ENCODE data around the gene RUSC1.
"Not testable (repeated sequence)": the region's sequence is repeated elsewhere in the genome, so short reads cannot be mapped to it uniquely, and the experiment has no call there.

RUSC1 gene

GRCh38 chr1:155285631-155286044 lies 35.1 kb upstream of the RUSC1 start:
- no peaks in the 10 kb centered on the region for H3K9me3 Mint-ChIP-seq
- no peaks in the 10 kb centered on the region for H3K36me3 Mint-ChIP-seq (ENCODE audit: low read depth)
- peaks cover 5% of the 10 kb centered on the region for H3K4me1 Mint-ChIP-seq (ENCODE audit: low read depth)
- no peak overlapping the region for H3K27ac Mint-ChIP-seq
- intact Hi-C loops (cut with micrococcal nuclease): no loop called here
- peaks cover 5% of the 10 kb centered on the region for H3K27me3 Mint-ChIP-seq
- H3K4me3 Mint-ChIP-seq: no peak overlapping the region

GRCh38 chr1:155286544-155286943 lies 34.1 kb upstream of the RUSC1 start:
- no peaks in the 10 kb centered on the region for H3K9me3 Mint-ChIP-seq

GRCh38 chr1:155287987-155288543 lies 32.6 kb upstream of the RUSC1 start:
- Mint-ChIP-seq H3K27me3 (peaks cover 19% of the 10 kb centered on the region), H3K27ac (no peak overlapping the region), H3K36me3 (ENCODE audit: low read depth) (no peaks in the 10 kb centered on the region), H3K4me1 (ENCODE audit: low read depth) (peaks cover under 1% of the 10 kb centered on the region), H3K9me3 (no peaks in the 10 kb centered on the region), H3K4me3 (no peak overlapping the region)
- intact Hi-C loops (cut with micrococcal nuclease): no loop called here

More at GRCh38 chr1:155286544-155286943, 34.1 kb upstream of the RUSC1 start:
- H3K4me1 Mint-ChIP-seq (ENCODE audit: low read depth): peaks cover 5% of the 10 kb centered on the region
- no peak overlapping the region for H3K4me3 Mint-ChIP-seq
- no peaks in the 10 kb centered on the region for H3K36me3 Mint-ChIP-seq (ENCODE audit: low read depth)
- peaks cover 8% of the 10 kb centered on the region for H3K27me3 Mint-ChIP-seq
- no peak overlapping the region for H3K27ac Mint-ChIP-seq
- intact Hi-C loops (cut with micrococcal nuclease): no loop called here

- intact Hi-C loops (cut with micrococcal nuclease): not testable (repeated sequence)
- peaks cover 13% of the 10 kb centered on the region for H3K4me1 Mint-ChIP-seq (ENCODE audit: low read depth)
Observed at GRCh38 chr1:155291006-155291405, 29.7 kb upstream of the RUSC1 start.

GRCh38 chr1:155293086-155293749 lies 27.5 kb upstream of the RUSC1 start:
- Mint-ChIP-seq H3K27me3 (peaks cover 71% of the 10 kb centered on the region), H3K36me3 (ENCODE audit: low read depth) (no peaks in the 10 kb centered on the region), H3K27ac (no peak overlapping the region), H3K9me3 (no peaks in the 10 kb centered on the region), H3K4me1 (ENCODE audit: low read depth) (peaks cover 13% of the 10 kb centered on the region), H3K4me3 (no peak overlapping the region)
- intact Hi-C loops (cut with micrococcal nuclease): no loop called here

More at GRCh38 chr1:155291006-155291405, 29.7 kb upstream of the RUSC1 start:
- H3K9me3 Mint-ChIP-seq; H3K36me3 Mint-ChIP-seq (ENCODE audit: low read depth); H3K4me3 Mint-ChIP-seq; H3K27ac Mint-ChIP-seq: not testable (repeated sequence)
- H3K27me3 Mint-ChIP-seq: peaks cover 49% of the 10 kb centered on the region

- Mint-ChIP-seq H3K4me3 (peak overlapping the region; percentile 39), H3K4me1 (ENCODE audit: low read depth) (peaks cover 13% of the 10 kb centered on the region), H3K9me3 (no peaks in the 10 kb centered on the region), H3K36me3 (ENCODE audit: low read depth) (no peaks in the 10 kb centered on the region), H3K27me3 (peaks cover 72% of the 10 kb centered on the region), H3K27ac (no peak overlapping the region)
- intact Hi-C loops (cut with micrococcal nuclease): no loop called here
Observed at GRCh38 chr1:155294520-155295182, 26.0 kb upstream of the RUSC1 start.

- H3K4me3 Mint-ChIP-seq: no peak overlapping the region
- H3K27me3 Mint-ChIP-seq: peaks cover 70% of the 10 kb centered on the region
- H3K9me3 Mint-ChIP-seq: no peaks in the 10 kb centered on the region
- peaks cover 13% of the 10 kb centered on the region for H3K4me1 Mint-ChIP-seq (ENCODE audit: low read depth)
- intact Hi-C loops (cut with micrococcal nuclease): no loop called here
- no peaks in the 10 kb centered on the region for H3K36me3 Mint-ChIP-seq (ENCODE audit: low read depth)
- no peak overlapping the region for H3K27ac Mint-ChIP-seq
Observed at GRCh38 chr1:155295183-155295941, 25.3 kb upstream of the RUSC1 start.

- Mint-ChIP-seq H3K4me1 (ENCODE audit: low read depth) (peaks cover 13% of the 10 kb centered on the region), H3K27me3 (peaks cover 68% of the 10 kb centered on the region), H3K27ac (no peak overlapping the region), H3K4me3 (no peak overlapping the region), H3K36me3 (ENCODE audit: low read depth) (no peaks in the 10 kb centered on the region), H3K9me3 (no peaks in the 10 kb centered on the region)
- intact Hi-C loops (cut with micrococcal nuclease): no loop called here
Observed at GRCh38 chr1:155295942-155296267, 24.8 kb upstream of the RUSC1 start.

- intact Hi-C loops (cut with micrococcal nuclease): no loop called here
- Mint-ChIP-seq H3K9me3 (no peaks in the 10 kb centered on the region), H3K4me3 (no peak overlapping the region), H3K27ac (no peak overlapping the region), H3K27me3 (peaks cover 63% of the 10 kb centered on the region), H3K4me1 (ENCODE audit: low read depth) (peaks cover 13% of the 10 kb centered on the region), H3K36me3 (ENCODE audit: low read depth) (no peaks in the 10 kb centered on the region)
Observed at GRCh38 chr1:155296661-155297060, 24.0 kb upstream of the RUSC1 start.

GRCh38 chr1:155297384-155297783 lies 23.3 kb upstream of the RUSC1 start:
- no peak overlapping the region for H3K27ac Mint-ChIP-seq
- peaks cover 58% of the 10 kb centered on the region for H3K27me3 Mint-ChIP-seq
- intact Hi-C loops (cut with micrococcal nuclease): no loop called here
- H3K36me3 Mint-ChIP-seq (ENCODE audit: low read depth): no peaks in the 10 kb centered on the region
- H3K4me3 Mint-ChIP-seq: no peak overlapping the region
- peaks cover 13% of the 10 kb centered on the region for H3K4me1 Mint-ChIP-seq (ENCODE audit: low read depth)
- no peaks in the 10 kb centered on the region for H3K9me3 Mint-ChIP-seq

- Mint-ChIP-seq H3K27me3 (peaks cover 36% of the 10 kb centered on the region), H3K9me3 (no peaks in the 10 kb centered on the region), H3K4me3 (no peak overlapping the region), H3K4me1 (ENCODE audit: low read depth) (peaks cover 8% of the 10 kb centered on the region), H3K27ac (no peak overlapping the region), H3K36me3 (ENCODE audit: low read depth) (no peaks in the 10 kb centered on the region)
- intact Hi-C loops (cut with micrococcal nuclease): no loop called here
Observed at GRCh38 chr1:155300024-155300423, 20.7 kb upstream of the RUSC1 start.

- intact Hi-C loops (cut with micrococcal nuclease): no loop called here
- no peaks in the 10 kb centered on the region for H3K36me3 Mint-ChIP-seq (ENCODE audit: low read depth)
- H3K27ac Mint-ChIP-seq: no peak overlapping the region
- H3K4me3 Mint-ChIP-seq: no peak overlapping the region
- H3K4me1 Mint-ChIP-seq (ENCODE audit: low read depth): peaks cover under 1% of the 10 kb centered on the region
- no peaks in the 10 kb centered on the region for H3K9me3 Mint-ChIP-seq
- H3K27me3 Mint-ChIP-seq: peaks cover 28% of the 10 kb centered on the region
Observed at GRCh38 chr1:155300553-155301329, 20.0 kb upstream of the RUSC1 start.

GRCh38 chr1:155301342-155301841 lies 19.3 kb upstream of the RUSC1 start, which contains the start of gene PKLR:
PKLR (minus strand) TSS chr1:155301438; CDS start chr1:155301395, 43 bp downstream.
- intact Hi-C loops (cut with micrococcal nuclease): no loop called here
- Mint-ChIP-seq H3K27me3 (peaks cover 22% of the 10 kb centered on the region), H3K9me3 (no peaks in the 10 kb centered on the region), H3K36me3 (ENCODE audit: low read depth) (no peaks in the 10 kb centered on the region), H3K4me3 (no peak within 1 kb of the TSS), H3K27ac (no peak within 1 kb of the TSS), H3K4me1 (ENCODE audit: low read depth) (no peaks in the 10 kb centered on the region)
